OCI-LY1 (cell line): Measurements from ENCODE around the gene CNTFR.

Experiments
- EZH2 ChIP-seq: fragments of 200-600 bp; sonication (generic), shearing (Covaris generic); IDR thresholded peaks from 2 replicates; pipeline ENCODE4 v1.8.0; 2017; ENCODE audit warnings: borderline replicate concordance, mixed run types, mild to moderate bottlenecking, antibody characterized with exemption, low read length, moderate library complexity, mixed read lengths
- TF ChIP-seq, protein P1 (sequence below): fragments of 200-600 bp; sonication (generic), shearing (Covaris generic); IDR thresholded peaks from 2 replicates; pipeline ENCODE4 v1.5.1; 2017; ENCODE audit warnings: mild to moderate bottlenecking, antibody characterized with exemption, low read length, moderate library complexity, mixed read lengths

DNA sequence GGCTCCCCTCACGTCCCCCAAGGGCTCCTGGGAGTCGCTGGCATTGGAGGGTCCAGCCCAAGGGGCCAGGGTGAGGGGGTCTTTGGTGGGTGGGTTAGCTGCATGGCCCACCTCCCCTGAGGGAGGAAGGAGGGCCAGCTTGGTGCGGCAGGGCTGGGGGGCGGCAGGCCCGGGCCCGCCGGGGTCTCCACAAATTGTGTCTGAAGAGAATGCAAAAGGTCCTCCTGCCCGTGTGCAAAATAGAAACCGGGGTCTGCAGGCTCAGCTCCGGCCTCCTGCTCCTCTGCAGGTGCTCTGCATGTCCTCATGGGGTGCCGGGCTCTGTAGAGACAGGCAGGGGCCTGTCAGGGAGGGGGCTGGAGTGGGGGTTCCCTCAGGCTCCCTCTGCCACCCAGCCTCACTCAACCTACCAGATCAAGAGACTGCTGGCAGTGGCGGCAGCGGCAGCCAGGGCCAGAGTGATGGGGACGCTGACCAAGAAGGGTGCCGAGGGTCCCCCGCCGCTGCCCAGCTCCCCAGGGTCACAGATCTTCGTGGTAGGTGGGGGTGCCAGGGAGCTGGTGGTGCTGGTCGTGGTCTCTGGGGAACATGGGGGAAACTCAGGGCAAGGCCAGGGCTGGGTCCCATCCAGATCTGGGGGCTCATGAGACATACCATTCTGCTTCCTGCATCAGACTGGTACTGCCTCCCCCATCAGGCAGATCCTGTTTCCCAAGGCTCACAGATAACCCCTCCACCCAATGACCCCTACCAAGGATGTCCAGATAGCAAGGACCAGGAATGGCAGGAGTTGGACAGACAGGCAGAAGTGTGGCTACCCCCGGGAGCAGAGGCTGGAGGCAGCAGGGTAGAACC is 37.5 kb downstream of the CNTFR start:
- TF ChIP-seq, protein P1, sequence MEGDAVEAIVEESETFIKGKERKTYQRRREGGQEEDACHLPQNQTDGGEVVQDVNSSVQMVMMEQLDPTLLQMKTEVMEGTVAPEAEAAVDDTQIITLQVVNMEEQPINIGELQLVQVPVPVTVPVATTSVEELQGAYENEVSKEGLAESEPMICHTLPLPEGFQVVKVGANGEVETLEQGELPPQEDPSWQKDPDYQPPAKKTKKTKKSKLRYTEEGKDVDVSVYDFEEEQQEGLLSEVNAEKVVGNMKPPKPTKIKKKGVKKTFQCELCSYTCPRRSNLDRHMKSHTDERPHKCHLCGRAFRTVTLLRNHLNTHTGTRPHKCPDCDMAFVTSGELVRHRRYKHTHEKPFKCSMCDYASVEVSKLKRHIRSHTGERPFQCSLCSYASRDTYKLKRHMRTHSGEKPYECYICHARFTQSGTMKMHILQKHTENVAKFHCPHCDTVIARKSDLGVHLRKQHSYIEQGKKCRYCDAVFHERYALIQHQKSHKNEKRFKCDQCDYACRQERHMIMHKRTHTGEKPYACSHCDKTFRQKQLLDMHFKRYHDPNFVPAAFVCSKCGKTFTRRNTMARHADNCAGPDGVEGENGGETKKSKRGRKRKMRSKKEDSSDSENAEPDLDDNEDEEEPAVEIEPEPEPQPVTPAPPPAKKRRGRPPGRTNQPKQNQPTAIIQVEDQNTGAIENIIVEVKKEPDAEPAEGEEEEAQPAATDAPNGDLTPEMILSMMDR: no peak
- TF ChIP-seq EZH2: no peak
